Caco-2 (cell line): ENCODE measurements around the gene HOXD10. TPM values are rescaled to one million over a fixed set of nuclear protein-coding genes. Genes with fewer than 3 reads are reported as not detected.

Experiments used
- BruUV-seq: library from RNA; stranded (reverse); fragments of 400-500 nt; replicated peaks from 2 replicates; lab custom pipeline; 2021; lab: Mats Ljungman, UMichigan
- CTCF ChIA-PET: fragments of 300-600 bp; sonication (Branson Sonifier 250); formaldehyde crosslinking; loops from one replicate; lab custom pipeline; 2022; ENCODE audit warnings: antibody characterized with exemption; lab: Charles Lee
- POLR2A ChIA-PET: fragments of 300-600 bp; sonication (Branson Sonifier 250); formaldehyde crosslinking; loops from one replicate; lab custom pipeline; 2022; ENCODE audit warnings: antibody characterized with exemption; lab: Charles Lee
- DNase-seq, 2 experiments: peaks; one replicate each; pipeline versions ENCODE4 v3.0.0 to v3.0.0-alpha.2; 2020 to 2022
- H3K27me3 ChIP-seq: replicated peaks from 2 replicates; pipeline ENCODE4 v1.6.0; 2011; ENCODE audit warnings: low read length; ENCODE audit not compliant: control insufficient read depth, insufficient read depth
- H3K36me3 ChIP-seq: 2 replicates; pipeline ENCODE4 v1.5.1; 2011; ENCODE audit warnings: low read length; ENCODE audit not compliant: control insufficient read depth, insufficient read depth
- H3K4me1 ChIP-seq: fragments of 250-450 bp; sonication (Bioruptor Pico); 2 replicates; pipeline ENCODE4 v1.5.1; 2020; ENCODE audit warnings: mild to moderate bottlenecking
- H3K4me3 ChIP-seq: 2 replicates; pipeline ENCODE4 v1.5.1; 2011; ENCODE audit warnings: low read depth, mild to moderate bottlenecking, control low read depth, low read length
- H3K9me3 ChIP-seq: fragments of 250-450 bp; sonication (Bioruptor Pico); 2 replicates; pipeline ENCODE4 v1.5.1; 2020; ENCODE audit warnings: mild to moderate bottlenecking, moderate library complexity
- H3K27ac Mint-ChIP-seq: one replicate; pipeline ENCODE4 v1.8.0; 2022; ENCODE audit warnings: mixed read lengths; ENCODE audit not compliant: unreplicated experiment
- H3K27me3 Mint-ChIP-seq: one replicate; pipeline ENCODE4 v1.8.0; 2022; ENCODE audit warnings: mixed read lengths; ENCODE audit not compliant: insufficient read depth, unreplicated experiment
- H3K36me3 Mint-ChIP-seq: one replicate; pipeline ENCODE4 v1.8.0; 2022; ENCODE audit warnings: mild to moderate bottlenecking, mixed read lengths; ENCODE audit not compliant: insufficient read depth, unreplicated experiment
- H3K4me1 Mint-ChIP-seq: one replicate; pipeline ENCODE4 v1.8.0; 2022; ENCODE audit warnings: low read depth, mixed read lengths; ENCODE audit not compliant: unreplicated experiment
- H3K4me3 Mint-ChIP-seq: one replicate; pipeline ENCODE4 v1.8.0; 2022; ENCODE audit warnings: mild to moderate bottlenecking, moderate library complexity, mixed read lengths; ENCODE audit not compliant: unreplicated experiment
- H3K9me3 Mint-ChIP-seq: one replicate; pipeline ENCODE4 v1.8.0; 2022; ENCODE audit warnings: mixed read lengths; ENCODE audit not compliant: unreplicated experiment
- intact Hi-C: fragments of 100-400 bp; cut with micrococcal nuclease; formaldehyde crosslinking; loops from one replicate; pipeline ENCODE4 v1.10.0; 2022; ENCODE audit not compliant: unreplicated experiment
- total RNA-seq: library from RNA; stranded (reverse); gene quantifications from 2 replicates; pipeline ENCODE4 v1.2.3, GENCODE V29; 2022
- TF ChIP-seq, protein P1 (sequence below), 2 experiments: fragments of 200-600 bp in 1 of 2; IDR thresholded peaks; 1 replicate in 1 of 2; 2 replicates in 1 of 2; pipeline versions ENCODE4 v1.5.1 to v1.8.0; 2011 to 2022; ENCODE audit warnings: antibody characterized with exemption in 1 of 2, control low read depth in 1 of 2, inconsistent platforms in 1 of 2, low read depth in 1 of 2, low read length in 1 of 2, mild to moderate bottlenecking in 1 of 2, moderate library complexity in 1 of 2; ENCODE audit not compliant: insufficient read depth in 1 of 2, severe bottlenecking in 1 of 2, unreplicated experiment in 1 of 2

The HOXD10 gene
- total RNA-seq, 1 experiment from 2014 or later: not detected

DNA sequence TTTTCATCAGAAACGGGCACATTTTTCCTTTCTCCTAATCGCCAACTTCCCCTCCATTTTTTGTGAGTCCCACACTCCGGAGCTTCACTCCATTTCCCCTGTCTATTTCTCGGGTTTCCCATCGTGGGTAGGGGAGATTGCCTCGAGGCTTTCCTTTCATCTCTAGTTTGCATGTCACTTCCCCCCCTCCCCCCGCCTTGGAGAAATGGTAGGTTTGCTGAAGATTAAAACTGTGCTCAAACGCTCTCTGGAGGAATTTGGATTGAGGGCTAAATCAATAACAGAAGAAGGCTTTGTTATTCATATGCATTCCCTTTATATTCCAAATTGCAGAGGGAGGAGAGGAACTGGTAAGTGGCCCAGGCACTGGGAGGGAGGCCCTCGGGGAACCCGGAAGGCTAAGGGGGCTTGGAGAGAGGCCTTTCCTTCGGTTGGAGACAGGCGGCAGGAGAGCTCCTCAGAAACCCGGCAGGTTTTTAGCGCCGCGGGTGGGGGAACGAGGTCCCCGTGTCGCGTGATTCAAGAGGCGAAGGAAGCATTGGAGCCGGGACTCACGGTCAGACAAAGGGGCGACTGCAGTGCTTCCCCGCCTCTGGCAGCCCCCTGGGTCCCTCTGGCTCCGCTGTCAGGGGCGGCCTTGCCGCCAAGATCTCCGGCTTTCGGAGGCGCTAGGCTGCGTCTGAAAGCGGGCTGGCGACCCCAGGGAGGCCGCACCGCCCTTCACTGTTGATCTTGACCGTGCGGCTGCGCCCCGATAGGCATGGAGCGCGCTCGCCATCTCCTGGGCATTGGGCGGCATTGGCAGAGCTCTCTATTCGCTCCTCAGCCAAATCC is 19.4 kb upstream of the HOXD10 start:
- Histone ChIP-seq H3K27me3 (peaks cover 14% of the 10 kb centered on the region), H3K4me3 (peak overlapping the region; percentile 42), H3K9me3 (no peaks in the 10 kb centered on the region), H3K36me3 (no peaks in the 10 kb centered on the region), H3K4me1 (peaks cover 13% of the 10 kb centered on the region)
- H3K27ac Mint-ChIP-seq: no peak overlapping the region
- CTCF ChIA-PET: interaction anchor here (0.7 to 2.0 kb wide), 13 partner anchors 9 to 1348 kb away, joined by 3 to 16 read pairs (median 3); partner anchors contain the start of gene LNPK
- POLR2A ChIA-PET: no interaction called here
- no peaks in the 10 kb centered on the region for H3K4me1 Mint-ChIP-seq
- H3K4me3 Mint-ChIP-seq: peak overlapping the region; percentile 66
- H3K9me3 Mint-ChIP-seq: no peaks in the 10 kb centered on the region
- no TSS peak for BruUV-seq
- intact Hi-C loops: loop anchor here (1.0 to 10.0 kb wide), 6 partner anchors 492 to 1062 kb away; no protein-coding TSS in a partner anchor
- DNase-seq: peak; percentile 67 to 75
- H3K27me3 Mint-ChIP-seq: peaks cover 38% of the 10 kb centered on the region
- TF ChIP-seq, protein P1, sequence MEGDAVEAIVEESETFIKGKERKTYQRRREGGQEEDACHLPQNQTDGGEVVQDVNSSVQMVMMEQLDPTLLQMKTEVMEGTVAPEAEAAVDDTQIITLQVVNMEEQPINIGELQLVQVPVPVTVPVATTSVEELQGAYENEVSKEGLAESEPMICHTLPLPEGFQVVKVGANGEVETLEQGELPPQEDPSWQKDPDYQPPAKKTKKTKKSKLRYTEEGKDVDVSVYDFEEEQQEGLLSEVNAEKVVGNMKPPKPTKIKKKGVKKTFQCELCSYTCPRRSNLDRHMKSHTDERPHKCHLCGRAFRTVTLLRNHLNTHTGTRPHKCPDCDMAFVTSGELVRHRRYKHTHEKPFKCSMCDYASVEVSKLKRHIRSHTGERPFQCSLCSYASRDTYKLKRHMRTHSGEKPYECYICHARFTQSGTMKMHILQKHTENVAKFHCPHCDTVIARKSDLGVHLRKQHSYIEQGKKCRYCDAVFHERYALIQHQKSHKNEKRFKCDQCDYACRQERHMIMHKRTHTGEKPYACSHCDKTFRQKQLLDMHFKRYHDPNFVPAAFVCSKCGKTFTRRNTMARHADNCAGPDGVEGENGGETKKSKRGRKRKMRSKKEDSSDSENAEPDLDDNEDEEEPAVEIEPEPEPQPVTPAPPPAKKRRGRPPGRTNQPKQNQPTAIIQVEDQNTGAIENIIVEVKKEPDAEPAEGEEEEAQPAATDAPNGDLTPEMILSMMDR (IDR thresholded peaks at IDR 0.05; ENCODE audit: insufficient read depth in 1 of 2, low read depth in 1 of 2, low read length in 1 of 2, severe bottlenecking in 1 of 2, unreplicated experiment in 1 of 2): peak; percentile 91 to 93
- H3K36me3 Mint-ChIP-seq: no peaks in the 10 kb centered on the region

DNA sequence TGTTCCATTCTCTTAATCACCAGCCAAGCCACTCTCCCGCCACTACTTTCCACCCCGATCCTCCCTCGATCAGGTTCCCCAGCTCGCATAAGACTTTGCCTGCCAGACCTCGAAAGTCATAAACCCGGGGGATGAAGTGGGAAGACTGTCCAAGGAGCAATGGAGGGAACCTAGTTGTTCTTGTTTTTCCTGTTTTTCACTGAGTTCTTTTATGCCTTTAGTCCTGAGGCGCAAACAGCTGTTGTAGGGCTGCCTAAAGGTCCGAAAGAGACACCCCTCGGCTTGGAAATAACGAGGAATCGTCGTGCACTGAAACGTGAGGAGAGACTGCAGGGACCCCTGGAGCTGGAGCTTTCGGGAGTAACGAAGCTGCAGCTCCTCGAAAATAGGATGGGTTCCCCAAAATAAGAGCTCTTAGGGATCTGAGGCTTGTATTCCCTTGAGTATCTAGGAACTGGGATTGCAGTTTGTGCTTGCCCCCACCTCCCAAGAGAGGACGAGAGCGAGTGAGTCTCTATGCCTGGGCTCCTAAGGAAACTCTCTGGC is 18.7 kb upstream of the HOXD10 start:
- Mint-ChIP-seq H3K4me1 (no peaks in the 10 kb centered on the region), H3K4me3 (peak overlapping the region; percentile 66), H3K27me3 (peaks cover 38% of the 10 kb centered on the region), H3K27ac (no peak overlapping the region), H3K36me3 (no peaks in the 10 kb centered on the region), H3K9me3 (no peaks in the 10 kb centered on the region)
- Histone ChIP-seq H3K4me1 (peaks cover 13% of the 10 kb centered on the region), H3K4me3 (no peak overlapping the region; the same call in 1 of the 2 replicates), H3K27me3 (peaks cover 14% of the 10 kb centered on the region), H3K9me3 (no peaks in the 10 kb centered on the region), H3K36me3 (no peaks in the 10 kb centered on the region)
- intact Hi-C loops: loop anchor here (1.0 to 10.0 kb wide), 6 partner anchors 493 to 1063 kb away; no protein-coding TSS in a partner anchor
- ChIA-PET CTCF (interaction anchor here (0.7 to 2.0 kb wide), 11 partner anchors 8 to 1349 kb away, joined by 3 to 16 read pairs (median 4); no protein-coding TSS in a partner anchor), POLR2A (no interaction called here)
- DNase-seq: no peak
- no TSS peak for BruUV-seq
- TF ChIP-seq, protein P1 (IDR thresholded peaks at IDR 0.05; ENCODE audit: insufficient read depth in 1 of 2, low read depth in 1 of 2, low read length in 1 of 2, severe bottlenecking in 1 of 2, unreplicated experiment in 1 of 2): no peak
